OCI-LY3 (cell line): Measurements from ENCODE around the gene DYNLL2.

Experiments
- EZH2phosphoT487 ChIP-seq: fragments of 200-600 bp; shearing (Covaris generic); IDR thresholded peaks from 2 replicates; pipeline ENCODE4 v1.6.1; 2018; ENCODE audit warnings: antibody characterized with exemption, mixed run types, low read depth
- TF ChIP-seq, protein P1 (sequence below): fragments of 200-600, 300-600 bp; sonication (generic); IDR thresholded peaks from 2 replicates; pipeline ENCODE4 v1.5.1; 2014; ENCODE audit warnings: antibody characterized with exemption, low read length, low read depth

- TF ChIP-seq, protein P1, sequence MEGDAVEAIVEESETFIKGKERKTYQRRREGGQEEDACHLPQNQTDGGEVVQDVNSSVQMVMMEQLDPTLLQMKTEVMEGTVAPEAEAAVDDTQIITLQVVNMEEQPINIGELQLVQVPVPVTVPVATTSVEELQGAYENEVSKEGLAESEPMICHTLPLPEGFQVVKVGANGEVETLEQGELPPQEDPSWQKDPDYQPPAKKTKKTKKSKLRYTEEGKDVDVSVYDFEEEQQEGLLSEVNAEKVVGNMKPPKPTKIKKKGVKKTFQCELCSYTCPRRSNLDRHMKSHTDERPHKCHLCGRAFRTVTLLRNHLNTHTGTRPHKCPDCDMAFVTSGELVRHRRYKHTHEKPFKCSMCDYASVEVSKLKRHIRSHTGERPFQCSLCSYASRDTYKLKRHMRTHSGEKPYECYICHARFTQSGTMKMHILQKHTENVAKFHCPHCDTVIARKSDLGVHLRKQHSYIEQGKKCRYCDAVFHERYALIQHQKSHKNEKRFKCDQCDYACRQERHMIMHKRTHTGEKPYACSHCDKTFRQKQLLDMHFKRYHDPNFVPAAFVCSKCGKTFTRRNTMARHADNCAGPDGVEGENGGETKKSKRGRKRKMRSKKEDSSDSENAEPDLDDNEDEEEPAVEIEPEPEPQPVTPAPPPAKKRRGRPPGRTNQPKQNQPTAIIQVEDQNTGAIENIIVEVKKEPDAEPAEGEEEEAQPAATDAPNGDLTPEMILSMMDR = no peak
- TF ChIP-seq EZH2phosphoT487 = no peak
Measured at GRCh38 chr17:58061672-58062071, 21.5 kb upstream of the DYNLL2 start.
